Raji (cell line): ENCODE results near the gene GPC5.

Source experiments
- POLR2A ChIP-seq: IDR thresholded peaks from 2 replicates; pipeline ENCODE4 v1.6.1; 2011; ENCODE audit warnings: low read depth, low read length, control low read depth; ENCODE audit not compliant: insufficient read depth

The GPC5 gene

DNA sequence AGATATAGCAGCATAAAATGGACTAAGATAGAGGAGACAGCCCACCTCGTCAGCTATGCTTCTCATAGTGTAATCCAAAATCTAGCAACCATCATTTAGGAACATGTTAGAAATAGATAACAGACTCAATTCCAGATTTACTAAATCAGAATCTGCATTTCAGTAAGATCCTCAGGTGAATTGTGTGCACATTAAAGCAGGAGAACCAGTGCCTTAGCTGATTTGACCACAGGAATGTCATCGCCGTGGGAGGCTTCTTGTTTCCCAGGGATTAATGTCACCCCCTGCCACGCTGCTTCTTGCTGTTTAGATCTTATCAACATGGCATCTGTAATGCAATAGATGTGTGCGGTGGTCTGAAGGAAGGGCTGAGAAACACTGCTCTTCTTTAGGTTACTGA is 84.0 kb downstream of the GPC5 start:
- no peak for TF ChIP-seq POLR2A

DNA sequence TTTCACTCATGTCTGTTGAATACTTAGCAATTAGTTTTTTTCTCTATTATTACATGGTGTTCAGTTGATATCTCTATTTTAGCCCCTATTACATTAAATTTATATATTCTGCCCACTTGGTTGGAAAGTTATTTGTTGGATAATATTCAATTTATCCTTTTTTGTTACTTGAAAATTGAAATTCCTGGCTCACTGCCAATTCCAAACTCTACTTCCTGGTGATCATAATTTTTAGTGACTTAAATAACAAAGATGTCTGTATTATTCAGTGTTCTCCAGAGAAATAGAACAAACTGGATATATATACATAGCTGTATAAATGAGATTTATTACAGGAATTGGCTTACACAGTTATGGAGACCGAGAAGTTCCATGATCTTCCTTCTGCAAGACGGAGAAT is 93.6 kb downstream of the GPC5 start:
- no peak for TF ChIP-seq POLR2A

- no peak for TF ChIP-seq POLR2A
These were observed 95.0 kb downstream of the GPC5 start for GRCh38 chr13:91493442-91493841.

DNA sequence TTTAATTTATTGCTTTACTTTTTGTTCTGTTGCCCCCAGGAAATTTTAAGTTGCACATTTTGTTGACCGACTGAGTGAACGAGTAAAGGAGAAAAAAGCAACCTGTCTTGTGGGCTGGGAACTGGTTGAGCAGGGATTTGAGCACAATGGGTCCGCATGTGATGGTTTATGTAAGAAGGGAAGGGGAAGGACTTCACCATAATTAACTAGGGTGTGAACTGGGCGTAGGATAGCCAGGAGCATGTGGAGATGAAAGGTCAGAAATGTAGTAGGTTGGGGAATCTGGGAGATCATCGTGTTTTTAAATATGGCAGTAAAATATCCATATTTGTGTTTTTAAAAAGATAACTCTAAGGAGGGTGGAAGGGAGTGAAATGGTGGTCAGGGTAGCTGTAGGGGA is 99.9 kb downstream of the GPC5 start:
- TF ChIP-seq POLR2A, result no peak

DNA sequence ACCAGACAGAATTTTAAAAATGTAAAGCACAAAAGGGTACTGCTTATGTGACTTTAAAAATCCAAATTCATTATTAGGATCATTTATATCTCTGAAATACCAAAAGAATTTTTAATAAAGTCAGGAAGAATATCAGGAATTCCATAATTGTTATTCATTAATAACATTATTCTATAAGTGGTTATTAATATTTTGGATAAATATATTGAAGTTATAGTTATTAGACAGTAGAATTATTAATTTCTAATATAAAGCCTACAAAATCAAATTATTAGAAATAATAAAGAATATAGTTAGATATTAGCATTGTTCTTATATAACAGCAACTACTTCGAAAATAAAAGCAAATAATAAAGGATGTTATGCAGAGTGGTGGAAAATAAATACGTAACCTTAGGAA is 105.8 kb downstream of the GPC5 start:
- no peak for TF ChIP-seq POLR2A

DNA sequence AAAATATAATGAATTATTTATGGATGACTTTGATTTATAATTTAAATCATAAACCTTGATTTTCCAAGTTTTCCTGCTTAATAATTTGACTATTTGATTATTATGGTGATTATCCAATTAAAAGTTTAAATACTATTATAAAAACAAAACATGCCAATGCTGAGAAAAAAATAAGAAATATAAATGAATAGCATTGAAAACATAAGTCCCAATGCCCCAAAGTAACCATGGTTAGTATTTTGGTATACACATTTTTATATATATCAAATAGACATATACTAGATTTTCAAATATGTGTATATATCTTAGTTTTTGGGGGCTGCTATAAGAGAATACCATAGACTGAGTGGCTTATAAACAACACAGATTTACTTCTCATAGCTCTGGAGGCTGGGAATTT is 108.3 kb downstream of the GPC5 start:
- no peak for TF ChIP-seq POLR2A

- no peak for TF ChIP-seq POLR2A
These were observed 111.6 kb downstream of the GPC5 start for GRCh38 chr13:91510058-91510457.

DNA sequence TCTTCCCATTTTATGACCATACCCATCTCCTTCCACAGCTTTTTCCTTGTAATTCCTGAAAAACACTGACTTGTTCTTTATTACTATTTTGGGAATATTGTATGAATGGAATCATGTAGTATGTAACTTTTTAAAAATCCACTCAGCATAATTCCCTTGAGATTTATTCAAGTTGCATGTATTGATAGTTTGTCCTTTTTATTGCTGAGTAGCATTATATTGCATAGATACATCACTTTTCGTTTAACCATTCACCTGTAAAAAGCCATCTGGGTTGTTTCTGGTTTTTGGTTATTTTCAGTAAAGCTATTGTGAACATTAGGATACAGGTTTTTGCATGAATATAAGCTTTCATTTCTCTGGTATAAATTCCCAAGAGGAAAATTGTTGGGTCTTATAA is 115.4 kb downstream of the GPC5 start:
- TF ChIP-seq POLR2A, result no peak

- TF ChIP-seq POLR2A, result no peak
These were observed 118.4 kb downstream of the GPC5 start for GRCh38 chr13:91516799-91517198.

DNA sequence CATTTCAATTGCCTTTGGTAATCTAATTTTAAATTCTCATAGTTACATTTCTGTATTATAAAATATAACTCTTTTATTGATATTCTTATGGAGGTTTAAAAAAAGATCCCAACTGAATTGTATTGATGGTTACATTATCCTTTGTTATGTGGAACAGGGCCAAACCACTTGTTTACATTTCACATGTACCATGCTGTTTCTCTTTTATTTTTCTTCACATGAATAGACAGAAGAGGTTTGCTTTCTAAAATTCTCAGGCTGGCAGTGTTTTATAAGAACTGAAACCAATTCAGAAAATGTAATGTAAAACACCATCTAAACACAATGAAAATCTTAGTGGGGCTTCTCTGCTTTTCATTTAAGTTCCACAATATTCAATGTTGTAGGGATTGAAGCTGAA is 122.5 kb downstream of the GPC5 start:
- no peak for TF ChIP-seq POLR2A

DNA sequence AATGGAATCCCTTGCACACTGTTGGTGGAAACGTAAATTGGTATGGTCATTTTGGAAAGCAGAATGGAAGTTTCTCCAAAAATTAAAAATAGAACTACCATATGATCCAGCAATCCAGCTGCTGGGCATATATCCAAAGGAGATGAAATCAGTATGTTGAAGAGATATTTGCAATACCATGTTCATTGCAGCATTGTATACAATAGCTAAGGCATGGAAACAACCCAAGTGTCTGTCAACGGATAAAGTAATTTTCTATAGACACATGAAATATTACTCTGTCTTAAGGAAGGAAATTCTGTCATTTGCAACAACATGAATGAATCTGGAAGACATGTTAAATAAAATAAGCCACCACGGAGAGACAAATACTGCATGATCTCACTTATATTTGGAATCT is 124.7 kb downstream of the GPC5 start:
- TF ChIP-seq POLR2A, result no peak

DNA sequence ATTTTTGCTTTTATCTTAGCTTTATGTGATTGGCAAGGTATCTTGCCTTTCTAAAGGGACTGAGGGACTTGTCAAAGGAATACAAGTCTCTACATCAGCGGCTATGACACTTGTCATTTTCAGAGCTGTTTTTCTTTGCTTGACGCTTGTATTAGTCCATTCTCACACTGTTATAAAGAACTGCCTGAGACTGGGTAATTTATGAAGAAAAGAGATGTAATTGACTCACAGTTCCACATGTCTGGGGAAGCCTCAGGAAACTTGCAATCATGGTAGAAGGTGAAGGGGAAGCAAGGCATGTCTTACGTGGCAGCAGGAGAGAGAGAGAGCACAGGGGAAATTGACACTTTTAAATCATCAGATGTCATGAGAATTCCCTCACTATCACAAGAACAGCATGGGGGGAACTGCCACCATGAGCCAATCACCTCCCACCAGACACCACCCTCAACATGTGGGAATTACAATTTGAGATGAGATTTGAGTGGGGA is 128.2 kb downstream of the GPC5 start:
- no peak for TF ChIP-seq POLR2A

- TF ChIP-seq POLR2A, result no peak
These were observed 131.5 kb downstream of the GPC5 start for GRCh38 chr13:91529739-91530482.

DNA sequence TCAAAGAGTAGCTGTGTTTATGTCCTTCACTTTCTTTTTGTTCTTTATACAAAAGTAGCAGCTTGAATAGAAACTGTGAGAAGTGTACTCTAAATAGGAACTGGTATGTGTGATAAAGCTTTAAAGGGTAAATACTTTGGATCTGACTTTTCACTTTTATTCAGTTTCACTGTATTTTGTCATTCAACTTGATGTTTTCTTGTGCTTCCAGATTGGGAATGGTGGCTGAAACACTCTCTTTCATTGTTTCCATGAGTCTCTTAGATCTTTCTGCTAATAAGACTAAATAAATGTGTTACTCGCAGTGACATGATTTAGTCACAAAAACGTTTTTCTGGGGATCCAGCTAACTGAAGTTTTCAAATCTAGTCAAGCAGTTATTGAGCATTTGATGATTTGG is 133.2 kb downstream of the GPC5 start:
- TF ChIP-seq POLR2A, result no peak

DNA sequence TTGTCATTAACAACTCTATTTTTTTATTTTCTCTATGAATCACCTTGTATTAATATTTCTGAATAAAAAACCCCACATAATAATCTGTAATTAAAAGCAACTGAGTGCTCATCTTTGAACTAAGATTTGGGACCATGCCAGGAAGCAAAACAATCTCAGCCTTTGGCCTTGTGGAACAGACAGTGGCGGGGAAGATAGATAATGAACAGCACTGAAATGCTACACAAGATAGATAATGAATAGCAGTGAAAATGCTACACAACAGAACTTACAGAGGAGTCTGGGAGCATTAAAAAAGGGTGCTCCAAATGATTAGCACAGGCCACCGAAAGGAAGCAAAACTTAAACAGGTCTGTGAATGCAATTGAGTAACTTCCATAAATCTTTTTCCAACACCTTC is 134.9 kb downstream of the GPC5 start:
- TF ChIP-seq POLR2A, result no peak

DNA sequence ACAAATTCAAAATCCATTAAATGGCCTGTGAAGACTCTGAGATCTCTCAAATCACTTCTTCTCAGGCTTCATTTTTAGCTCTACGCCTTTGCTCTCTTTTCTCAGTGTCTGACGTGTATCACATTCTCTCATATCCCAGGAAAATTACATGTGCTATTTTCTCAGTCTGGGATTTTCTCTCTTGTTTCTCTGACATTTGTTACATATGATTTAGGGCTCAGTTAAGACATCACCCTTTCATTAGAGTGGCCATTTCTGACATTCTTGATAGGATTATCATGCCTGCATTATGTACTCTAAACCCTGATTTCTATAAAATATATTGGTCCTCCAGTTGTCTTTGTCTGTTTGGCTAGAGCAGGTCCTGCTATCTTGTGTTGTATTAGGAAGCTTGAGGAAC is 136.6 kb downstream of the GPC5 start:
- TF ChIP-seq POLR2A, result no peak

DNA sequence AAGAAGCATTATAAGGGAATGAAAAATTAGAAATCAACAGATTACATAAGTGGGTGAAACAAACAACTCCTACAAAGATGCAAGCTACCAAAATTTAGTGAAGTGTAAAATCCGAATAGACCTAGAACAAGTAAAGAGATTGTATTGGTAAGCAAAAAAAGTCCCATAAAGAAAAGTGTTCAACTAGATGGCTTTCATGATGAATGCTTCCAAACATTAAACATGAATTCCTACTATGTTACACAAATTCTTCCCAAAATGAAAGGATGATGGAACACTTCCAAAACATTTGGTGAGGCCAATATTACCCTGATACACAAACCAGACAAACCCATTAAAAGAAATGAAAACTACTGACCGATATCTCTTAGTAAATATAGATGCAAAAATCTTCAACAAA is 139.0 kb downstream of the GPC5 start:
- no peak for TF ChIP-seq POLR2A
